Hypothalamus (tissue), 51 donors: ENCODE measurements around the gene LOC101059915.
A peak's percentile ranks its signal among the peaks of the same experiment; 100 is the strongest.
"Not testable (repeated sequence)": the region's sequence is repeated elsewhere in the genome, so short reads cannot be mapped to it uniquely, and the experiment has no call there.

Source experiments
- DNase-seq, 51 donors: peaks; one replicate each; lab custom pipeline; 2025; lab: John Stamatoyannopoulos, UW

The LOC101059915 gene

GRCh38 chrX:71638409-71638808 is 28.9 kb upstream of the LOC101059915 start:
- no peak for DNase-seq

DNA sequence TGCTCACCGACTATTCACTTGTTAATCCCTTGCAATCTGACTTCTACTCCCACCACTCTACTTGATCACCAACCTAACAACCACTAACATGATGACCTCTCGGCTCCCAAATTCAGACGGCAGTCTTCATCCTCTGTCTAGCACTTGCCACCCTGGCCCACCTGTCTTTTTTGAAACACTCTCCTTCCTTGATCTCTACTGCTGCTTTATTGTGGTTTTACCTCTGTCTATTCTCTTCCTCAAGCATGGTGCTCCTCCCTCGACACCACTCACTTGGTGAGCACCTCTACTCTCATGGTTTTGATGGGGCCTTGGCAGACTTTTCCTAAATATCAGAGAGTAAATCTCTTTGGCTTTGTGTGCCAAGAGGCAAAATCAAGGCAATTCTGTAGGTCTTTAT is 27.3 kb upstream of the LOC101059915 start:
- no peak for DNase-seq

- not testable (repeated sequence) for DNase-seq
Observed at GRCh38 chrX:71644406-71644805, 22.9 kb upstream of the LOC101059915 start.

- DNase-seq, result no peak
Observed at GRCh38 chrX:71650333-71650969, 16.9 kb upstream of the LOC101059915 start.

- peak in 17 of 51 donors; percentile 0 to 21 (median 4) for DNase-seq
Observed at GRCh38 chrX:71652405-71652804, 14.9 kb upstream of the LOC101059915 start.

- DNase-seq, result no peak
Observed at GRCh38 chrX:71653344-71653743, 14.0 kb upstream of the LOC101059915 start.

DNA sequence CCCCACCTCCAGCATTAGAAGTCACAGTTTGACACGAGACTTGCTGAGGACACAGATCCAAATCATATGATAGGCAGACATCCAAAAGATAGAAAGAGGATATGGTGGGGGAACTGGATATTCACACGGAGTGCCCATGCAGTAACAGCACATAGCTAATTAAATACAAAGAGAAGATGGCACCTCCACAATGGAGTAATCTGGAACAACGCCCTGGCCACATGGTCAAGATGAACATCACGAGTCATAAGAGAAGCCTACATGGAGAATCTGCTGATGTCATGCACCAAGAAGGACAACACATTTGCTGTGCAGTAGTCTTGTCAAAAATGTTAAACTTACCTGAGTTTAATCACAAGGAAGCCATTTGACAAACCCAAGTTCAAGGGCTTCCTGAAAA is 10.1 kb upstream of the LOC101059915 start:
- DNase-seq, result no peak

DNA sequence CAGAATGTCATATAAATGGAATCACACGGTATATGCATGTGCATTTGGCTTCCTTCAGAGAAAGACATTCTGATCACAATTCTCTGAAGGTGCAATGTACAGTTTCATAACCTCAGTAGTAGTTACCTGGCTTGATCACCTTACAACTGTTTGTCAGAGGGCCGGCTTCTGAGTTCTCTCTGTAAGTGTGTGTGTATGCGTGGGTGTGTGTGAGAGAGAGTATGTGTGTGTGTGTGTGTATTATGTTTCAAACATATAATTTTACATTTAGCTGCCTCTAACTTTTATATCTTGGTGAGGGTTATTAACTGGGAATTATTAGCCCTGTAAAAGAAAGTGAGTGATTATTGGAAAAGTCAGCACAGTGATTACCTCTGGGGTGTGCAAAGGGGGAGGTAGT is 8.0 kb upstream of the LOC101059915 start:
- no peak for DNase-seq

DNA sequence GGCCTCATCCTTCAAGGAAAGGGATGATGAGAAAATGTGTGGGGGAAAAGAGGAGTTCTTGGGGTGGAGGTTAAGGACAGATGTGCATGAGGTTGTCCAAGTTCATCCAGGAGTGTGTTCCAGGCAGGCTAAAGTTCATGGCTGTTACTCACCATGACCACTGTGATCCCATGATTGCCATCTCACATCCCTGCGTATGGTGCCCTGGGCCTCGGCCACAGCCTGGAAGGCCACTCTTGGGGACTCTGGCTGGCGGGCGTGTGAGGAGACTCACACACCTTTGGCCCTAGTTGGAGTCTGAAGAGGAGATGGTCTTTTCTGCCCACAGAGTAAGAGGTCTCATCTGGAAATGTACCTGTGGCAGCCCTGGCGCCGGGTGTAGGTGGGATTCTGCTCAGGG is 7.4 kb upstream of the LOC101059915 start:
- DNase-seq, result no peak

DNA sequence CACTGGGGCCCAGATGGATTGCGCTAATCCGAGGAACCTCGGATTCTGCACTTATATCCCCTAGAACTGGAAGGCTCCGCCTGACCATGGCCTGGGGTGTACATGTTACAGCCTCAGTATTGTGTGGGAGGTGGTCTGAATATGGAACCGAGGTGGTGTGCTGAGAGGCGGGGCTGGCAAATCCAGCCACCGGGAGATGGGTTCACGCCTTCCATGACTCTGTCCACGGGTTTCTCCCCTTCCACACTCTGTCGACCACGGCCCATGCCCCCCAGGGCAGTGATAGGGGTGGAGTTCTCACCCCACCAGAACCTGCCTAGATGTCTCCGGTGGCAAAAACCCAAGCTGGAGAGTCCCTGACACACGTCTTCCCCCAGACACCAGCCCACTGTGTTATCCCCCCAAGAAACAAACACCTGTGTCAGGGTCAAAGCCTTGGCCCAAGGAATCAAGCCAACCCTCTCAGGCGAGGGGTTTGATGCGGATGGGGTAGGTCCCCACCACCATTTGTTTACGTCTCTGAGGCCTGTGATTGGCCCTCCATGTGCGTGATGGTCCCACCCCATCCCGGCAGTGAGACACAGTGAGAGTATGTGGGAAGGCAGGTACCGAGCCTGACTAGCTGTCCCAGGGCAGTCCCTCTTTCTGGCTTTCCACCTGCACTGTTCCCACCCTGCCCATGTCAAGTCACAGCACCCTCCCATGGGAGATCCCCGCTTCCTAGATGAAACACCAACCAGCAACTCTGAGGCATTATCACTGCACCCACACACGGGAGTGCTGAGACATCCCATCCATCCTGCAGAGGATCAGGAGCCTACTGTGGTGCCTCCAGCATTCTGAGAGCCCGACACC is 6.6 kb upstream of the LOC101059915 start:
- no peak for DNase-seq

DNA sequence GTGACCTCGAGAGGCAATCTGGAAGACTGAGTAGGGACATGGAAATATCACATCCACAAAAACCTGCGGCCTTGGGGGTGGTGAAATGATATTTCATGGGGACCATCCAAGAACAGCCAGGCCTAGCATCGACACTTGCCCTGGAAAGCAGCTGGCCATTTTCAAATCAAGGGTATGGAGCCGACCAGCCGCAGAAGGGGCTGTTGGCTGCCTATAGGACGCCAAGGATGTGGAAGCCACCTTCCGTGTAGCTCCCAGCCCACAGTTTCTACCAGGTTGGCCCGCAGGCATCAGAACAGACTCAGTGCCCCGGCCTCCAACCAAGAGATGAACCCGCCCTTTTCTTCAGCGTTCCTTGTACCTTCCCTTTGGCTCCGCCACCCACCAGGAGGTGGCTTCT is 5.4 kb upstream of the LOC101059915 start:
- no peak for DNase-seq

DNA sequence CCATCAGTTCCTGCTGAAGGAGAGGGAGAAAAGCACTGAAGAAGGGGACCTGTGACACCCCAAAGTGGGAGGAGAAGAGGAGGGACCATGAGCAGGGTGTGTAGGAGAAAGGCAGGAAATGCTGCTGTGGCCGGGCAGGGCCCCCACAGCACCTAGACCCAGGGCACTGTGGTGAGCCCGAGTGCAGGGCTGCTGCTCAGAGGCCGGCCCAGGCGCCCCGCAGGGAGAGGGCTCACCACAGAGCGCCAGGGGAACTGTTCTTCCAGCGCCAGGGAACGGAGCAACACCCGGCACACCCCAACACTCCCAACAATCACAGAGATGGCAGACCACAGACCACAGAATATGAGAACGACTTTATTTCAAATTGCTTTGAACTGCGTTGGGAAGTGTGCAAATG is 4.7 kb upstream of the LOC101059915 start:
- not testable (repeated sequence) for DNase-seq

GRCh38 chrX:71663238-71663637 is 4.1 kb upstream of the LOC101059915 start:
- DNase-seq, result not testable (repeated sequence)

DNA sequence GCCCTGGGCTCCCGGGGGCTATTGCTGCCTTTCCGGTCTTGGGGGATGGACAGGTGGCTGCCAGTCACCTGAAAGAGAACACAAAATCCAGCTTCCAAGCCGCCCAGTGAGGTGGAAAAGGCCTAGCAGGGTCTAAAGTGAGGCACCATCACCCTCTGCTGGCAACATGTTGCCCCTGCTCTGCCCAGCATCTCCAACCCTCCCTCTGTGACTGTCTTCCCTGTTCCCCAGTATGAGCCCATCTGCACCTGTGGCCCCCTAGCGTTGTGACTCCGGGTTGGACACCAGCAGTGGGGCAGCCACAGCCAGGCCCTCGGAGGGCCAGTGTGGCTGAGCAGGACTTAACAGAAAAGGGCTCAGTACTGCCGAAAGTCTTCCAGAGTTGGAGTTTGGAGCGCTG is 3.1 kb upstream of the LOC101059915 start:
- DNase-seq, result peak in 1 of 51 donors; percentile 0

DNA sequence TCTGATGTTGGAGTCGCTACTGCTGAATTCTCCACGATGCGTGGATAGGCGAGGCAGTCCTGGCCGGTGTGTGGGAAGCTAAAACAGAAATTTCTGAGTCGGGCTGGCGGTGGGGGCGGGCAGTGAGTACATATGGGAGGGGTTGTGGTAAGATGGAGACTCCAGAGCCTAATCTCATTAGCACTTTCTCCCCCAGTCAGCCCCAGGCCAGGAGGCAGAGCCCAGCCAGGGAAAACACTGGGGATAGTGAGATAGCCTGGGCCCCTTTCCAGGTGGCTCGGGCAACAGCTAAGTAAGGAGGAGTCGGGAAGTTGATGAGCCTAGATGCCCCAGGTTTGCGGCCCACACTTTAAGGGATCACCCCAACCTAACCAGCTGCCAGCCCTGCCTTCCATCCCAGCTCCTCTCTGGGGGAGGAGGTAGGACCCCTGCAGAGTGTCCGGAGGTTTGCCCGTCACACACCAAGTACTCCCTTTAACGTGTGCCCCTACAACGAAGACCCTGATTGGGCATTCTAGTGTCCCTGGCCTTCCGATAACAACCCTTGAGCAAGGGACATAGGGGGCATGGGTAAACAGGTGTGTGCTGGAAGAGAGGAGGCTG is 2.4 kb upstream of the LOC101059915 start:
- no peak for DNase-seq

- no peak for DNase-seq
Observed at GRCh38 chrX:71665747-71666146, 1.6 kb upstream of the LOC101059915 start.

DNA sequence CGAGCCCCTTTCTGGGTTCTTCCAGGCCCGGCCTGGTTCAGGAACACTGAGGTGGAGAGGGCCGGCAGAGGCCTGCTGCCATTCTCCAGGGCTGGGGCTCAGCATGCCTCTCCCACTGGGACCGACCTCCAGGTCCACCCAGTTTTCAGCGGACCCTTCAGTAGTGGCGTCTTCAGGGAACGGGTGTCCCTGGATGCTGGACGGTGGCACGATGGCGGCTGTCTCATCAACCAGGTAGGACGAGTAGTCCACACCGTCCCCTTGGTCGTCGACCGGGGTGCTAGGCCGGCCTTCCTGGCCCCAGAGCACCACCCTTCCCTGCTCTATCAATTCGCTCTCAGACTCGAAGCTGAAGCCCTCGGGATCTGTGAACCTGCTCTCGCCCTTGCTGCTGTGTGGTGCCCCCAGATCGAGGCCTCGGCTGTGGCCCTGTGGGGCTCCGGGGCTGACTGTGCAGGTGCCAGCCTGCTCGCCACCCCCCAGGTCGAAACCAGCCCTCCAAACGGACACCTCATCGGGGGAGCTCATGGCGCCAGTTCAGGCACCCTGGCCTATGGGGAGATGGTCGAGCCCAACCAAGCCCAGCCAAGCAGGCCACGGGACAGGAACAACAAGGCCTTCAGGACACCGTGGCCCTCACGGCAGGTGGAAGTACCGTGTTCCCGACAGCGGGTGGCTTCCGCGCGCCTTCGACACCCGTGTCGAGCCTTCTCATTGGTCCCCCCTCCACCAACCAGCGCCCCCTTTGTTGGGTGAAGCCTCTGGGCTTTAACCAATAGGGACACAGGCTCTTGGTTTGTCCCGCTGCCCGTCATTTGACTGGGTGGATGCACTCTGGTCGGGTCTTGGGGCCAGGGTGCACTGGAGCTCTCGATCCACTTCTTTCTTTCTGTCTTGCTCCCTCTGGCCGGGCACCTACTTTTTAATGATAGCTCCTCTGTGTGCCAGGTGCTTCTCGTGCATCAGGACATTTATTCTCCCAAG is 814 bp upstream of the LOC101059915 start:
- no peak for DNase-seq

DNA sequence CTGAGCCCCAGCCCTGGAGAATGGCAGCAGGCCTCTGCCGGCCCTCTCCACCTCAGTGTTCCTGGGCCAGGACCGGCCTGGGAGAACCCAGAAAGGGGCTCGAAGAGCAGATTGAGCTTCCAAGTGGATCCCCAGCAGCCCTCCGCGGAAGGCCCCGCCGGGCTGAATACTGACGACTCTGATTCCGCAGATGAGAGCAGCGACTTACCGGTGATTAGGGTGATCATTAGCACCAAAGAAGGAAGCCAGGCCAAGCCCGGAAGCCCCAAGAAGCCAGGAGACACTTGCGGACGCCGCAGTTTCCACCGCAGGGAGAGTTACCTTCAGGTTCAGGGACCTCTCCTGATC is 876 bp downstream of the LOC101059915 start:
- DNase-seq, result no peak

- no peak for DNase-seq
Observed at GRCh38 chrX:71669492-71669891, 2.1 kb downstream of the LOC101059915 start.

DNA sequence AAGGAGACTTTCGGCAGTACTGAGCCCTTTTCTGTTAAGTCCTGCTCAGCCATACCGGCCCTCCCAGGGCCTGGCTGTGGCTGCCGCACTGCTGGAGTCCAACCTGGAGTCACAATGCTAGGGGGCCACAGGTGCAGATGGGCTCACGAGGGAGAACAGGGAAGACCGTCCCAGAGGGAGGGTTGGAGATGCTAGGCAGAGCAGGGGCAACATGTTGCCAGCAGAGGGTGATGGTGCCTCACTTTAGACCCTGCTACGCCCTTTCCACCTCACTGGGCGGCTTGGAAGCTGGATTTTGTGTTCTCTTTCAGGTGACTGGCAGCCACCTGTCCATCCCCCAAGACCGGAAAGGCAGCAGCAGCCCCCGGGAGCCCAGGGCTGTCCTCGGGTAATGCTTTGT is 2.6 kb downstream of the LOC101059915 start:
- peak in 8 of 51 donors; percentile 0 to 12 (median 3) for DNase-seq
